GM23338 (cell line): ENCODE results near the gene TOMM7. TPM values are rescaled to one million over a fixed set of nuclear protein-coding genes. Genes with fewer than 3 reads are reported as not detected.

Experiments used
- ATAC-seq: fragments of 200-7000 bp; cut with Tn5 transposase; 3 replicates; pipeline ENCODE4 v1.9.1; 2020
- DNase-seq: peaks from one replicate; pipeline ENCODE4 v3.0.0-alpha.2; 2015; ENCODE audit warnings: low spot score
- H2AFZ ChIP-seq: fragments of 200-600 bp; sonication (generic); 2 replicates; pipeline ENCODE4 v1.8.0; 2016; ENCODE audit warnings: antibody characterized with exemption, mild to moderate bottlenecking, moderate library complexity
- H3F3A ChIP-seq: fragments of 200-600 bp; sonication (generic); replicated peaks from 2 replicates; pipeline ENCODE4 v1.8.0; 2017; ENCODE audit warnings: antibody characterized with exemption, mixed run types, low read depth
- H3K27ac ChIP-seq: fragments of 200-600 bp; sonication (generic); 2 replicates; pipeline ENCODE4 v1.6.1; 2016; ENCODE audit warnings: low read depth
- H3K27me3 ChIP-seq: fragments of 200-600 bp; sonication (generic); 2 replicates; pipeline ENCODE4 v1.8.0; 2016; ENCODE audit warnings: mild to moderate bottlenecking, mixed run types, moderate library complexity; ENCODE audit not compliant: insufficient read depth
- H3K36me3 ChIP-seq: fragments of 200-600 bp; sonication (generic); 2 replicates; pipeline ENCODE4 v1.8.0; 2016; ENCODE audit warnings: mild to moderate bottlenecking; ENCODE audit not compliant: insufficient read depth
- H3K4me1 ChIP-seq: fragments of 200-600 bp; sonication (generic); 2 replicates; pipeline ENCODE4 v1.8.0; 2016; ENCODE audit warnings: mild to moderate bottlenecking, moderate library complexity; ENCODE audit not compliant: insufficient read depth
- H3K4me2 ChIP-seq: fragments of 200-600 bp; sonication (generic); 2 replicates; pipeline ENCODE4 v1.7.1; 2017; ENCODE audit warnings: mixed run types
- H3K4me3 ChIP-seq: fragments of 200-600 bp; sonication (generic); 2 replicates; pipeline ENCODE4 v1.6.1; 2016; ENCODE audit warnings: mixed run types
- H3K79me2 ChIP-seq: fragments of 200-600 bp; sonication (generic); replicated peaks from 2 replicates; pipeline ENCODE4 v1.8.0; 2017; ENCODE audit warnings: mild to moderate bottlenecking; ENCODE audit not compliant: insufficient read depth
- H3K9me2 ChIP-seq: fragments of 200-600 bp; sonication (generic); 2 replicates; pipeline ENCODE4 v1.8.0; 2017; ENCODE audit not compliant: insufficient read depth
- H4K20me1 ChIP-seq: fragments of 200-600 bp; sonication (generic); replicated peaks from 2 replicates; pipeline ENCODE4 v1.8.0; 2017; ENCODE audit warnings: mild to moderate bottlenecking; ENCODE audit not compliant: insufficient read depth
- H3K27ac Mint-ChIP-seq: 2 replicates; pipeline ENCODE4 v1.8.0; 2020; ENCODE audit warnings: inconsistent platforms, mild to moderate bottlenecking, moderate library complexity, mixed read lengths
- H3K27me3 Mint-ChIP-seq: 3 replicates; pipeline ENCODE4 v1.8.0; 2022; ENCODE audit warnings: low read depth, mild to moderate bottlenecking, moderate library complexity, mixed read lengths, inconsistent platforms; ENCODE audit not compliant: insufficient read depth, poor library complexity
- H3K36me3 Mint-ChIP-seq: 3 replicates; pipeline ENCODE4 v1.8.0; 2021; ENCODE audit warnings: low read depth, mild to moderate bottlenecking, inconsistent platforms, moderate library complexity, mixed read lengths
- H3K4me1 Mint-ChIP-seq: 3 replicates; pipeline ENCODE4 v1.8.0; 2020; ENCODE audit warnings: mild to moderate bottlenecking, inconsistent platforms, mixed read lengths
- H3K4me3 Mint-ChIP-seq: 3 replicates; pipeline ENCODE4 v1.8.0; 2021; ENCODE audit warnings: moderate library complexity, mild to moderate bottlenecking, inconsistent platforms, mixed read lengths
- H3K9me3 Mint-ChIP-seq: 3 replicates; pipeline ENCODE4 v1.8.0; 2020; ENCODE audit warnings: moderate library complexity, mild to moderate bottlenecking, inconsistent platforms, mixed read lengths
- POLR2AphosphoS5 ChIP-seq: IDR thresholded peaks from 2 replicates; pipeline ENCODE4 v1.6.1; 2016; ENCODE audit warnings: antibody characterized with exemption, low read depth
- STAT1 ChIP-seq: IDR thresholded peaks from one replicate; pipeline ENCODE4 v1.6.1; 2016; ENCODE audit warnings: antibody characterized with exemption; ENCODE audit not compliant: unreplicated experiment
- polyA plus RNA-seq: library from polyadenylated mRNA; unstranded; fragments of >200 nt; fragmentation: Nextera tagmentation; extraction: Ambion mirVana; gene quantifications from 2 replicates; pipeline ENCODE4 v1.2.1, GENCODE V29; 2016
- total RNA-seq: library from RNA; depleted of rRNA; stranded (reverse); fragments of >200 nt; shearing (Covaris generic); gene quantifications from 2 replicates; pipeline ENCODE4 v1.2.3, GENCODE V29; 2014
- TF ChIP-seq, protein P1 (sequence below): fragments of 250-450 bp; sonication (Bioruptor Pico); IDR thresholded peaks from 2 replicates; pipeline ENCODE4 v1.5.0; 2020; ENCODE audit warnings: mild to moderate bottlenecking, moderate library complexity
- TF ChIP-seq, protein P2 (sequence below), 2 experiments: fragments of 200-600 bp in 1 of 2; sonication (generic) in 1 of 2; conservative IDR thresholded peaks; 2 replicates each; pipeline versions ENCODE4 v1.5.1 to v1.6.1; 2016 to 2017; ENCODE audit warnings: antibody characterized with exemption in 2 of 2, low read depth in 2 of 2, mild to moderate bottlenecking in 2 of 2, moderate library complexity in 1 of 2
- TF ChIP-seq, protein P3 (sequence below): IDR thresholded peaks from one replicate; pipeline ENCODE4 v1.6.1; 2018; ENCODE audit warnings: antibody characterized with exemption; ENCODE audit not compliant: unreplicated experiment

Gene TOMM7
- total and polyA plus RNA-seq, 2 experiments from 2014 or later: 164 to 920 TPM

DNA sequence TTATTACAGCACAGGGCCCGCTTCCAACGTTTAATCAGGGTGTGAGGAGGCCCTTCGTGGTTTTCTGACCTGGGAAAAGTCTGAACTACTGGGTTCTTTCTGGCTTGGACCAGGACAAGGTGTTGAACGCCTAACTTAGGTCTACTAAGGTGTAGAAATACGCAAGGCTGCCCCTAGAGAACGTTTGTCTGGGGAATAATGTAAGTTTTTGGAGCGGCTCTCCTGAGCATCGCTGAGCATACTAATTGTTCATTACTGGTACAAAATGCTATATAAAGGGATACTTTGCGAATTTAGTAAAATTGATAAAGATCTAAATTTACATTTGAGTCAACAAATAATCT is 32.4 kb upstream of the TOMM7 start:
- no peak for DNase-seq
- Histone ChIP-seq H3F3A (peaks cover 15% of the 10 kb centered on the region), H3K27ac (peak overlapping the region; percentile 90), H3K27me3 (no peaks in the 10 kb centered on the region), H3K79me2 (peaks cover 15% of the 10 kb centered on the region), H3K9me2 (no peaks in the 10 kb centered on the region), H3K4me2 (peak overlapping the region; percentile 81), H3K4me1 (peaks cover 44% of the 10 kb centered on the region), H4K20me1 (no peaks in the 10 kb centered on the region), H3K36me3 (peaks cover 26% of the 10 kb centered on the region; the same call in 1 of the 2 replicates), H3K4me3 (peak overlapping the region; percentile 89), H2AFZ (no peak overlapping the region)
- H3K4me3 Mint-ChIP-seq: peak overlapping the region; percentile 85
- peaks cover 43% of the 10 kb centered on the region for H3K36me3 Mint-ChIP-seq
- ATAC-seq: no peak; the same call in 2 of the 3 replicates
- peaks cover 6% of the 10 kb centered on the region for H3K27me3 Mint-ChIP-seq
- peaks cover 47% of the 10 kb centered on the region for H3K4me1 Mint-ChIP-seq
- H3K27ac Mint-ChIP-seq: peak overlapping the region; percentile 98
- TF ChIP-seq, protein P1, sequence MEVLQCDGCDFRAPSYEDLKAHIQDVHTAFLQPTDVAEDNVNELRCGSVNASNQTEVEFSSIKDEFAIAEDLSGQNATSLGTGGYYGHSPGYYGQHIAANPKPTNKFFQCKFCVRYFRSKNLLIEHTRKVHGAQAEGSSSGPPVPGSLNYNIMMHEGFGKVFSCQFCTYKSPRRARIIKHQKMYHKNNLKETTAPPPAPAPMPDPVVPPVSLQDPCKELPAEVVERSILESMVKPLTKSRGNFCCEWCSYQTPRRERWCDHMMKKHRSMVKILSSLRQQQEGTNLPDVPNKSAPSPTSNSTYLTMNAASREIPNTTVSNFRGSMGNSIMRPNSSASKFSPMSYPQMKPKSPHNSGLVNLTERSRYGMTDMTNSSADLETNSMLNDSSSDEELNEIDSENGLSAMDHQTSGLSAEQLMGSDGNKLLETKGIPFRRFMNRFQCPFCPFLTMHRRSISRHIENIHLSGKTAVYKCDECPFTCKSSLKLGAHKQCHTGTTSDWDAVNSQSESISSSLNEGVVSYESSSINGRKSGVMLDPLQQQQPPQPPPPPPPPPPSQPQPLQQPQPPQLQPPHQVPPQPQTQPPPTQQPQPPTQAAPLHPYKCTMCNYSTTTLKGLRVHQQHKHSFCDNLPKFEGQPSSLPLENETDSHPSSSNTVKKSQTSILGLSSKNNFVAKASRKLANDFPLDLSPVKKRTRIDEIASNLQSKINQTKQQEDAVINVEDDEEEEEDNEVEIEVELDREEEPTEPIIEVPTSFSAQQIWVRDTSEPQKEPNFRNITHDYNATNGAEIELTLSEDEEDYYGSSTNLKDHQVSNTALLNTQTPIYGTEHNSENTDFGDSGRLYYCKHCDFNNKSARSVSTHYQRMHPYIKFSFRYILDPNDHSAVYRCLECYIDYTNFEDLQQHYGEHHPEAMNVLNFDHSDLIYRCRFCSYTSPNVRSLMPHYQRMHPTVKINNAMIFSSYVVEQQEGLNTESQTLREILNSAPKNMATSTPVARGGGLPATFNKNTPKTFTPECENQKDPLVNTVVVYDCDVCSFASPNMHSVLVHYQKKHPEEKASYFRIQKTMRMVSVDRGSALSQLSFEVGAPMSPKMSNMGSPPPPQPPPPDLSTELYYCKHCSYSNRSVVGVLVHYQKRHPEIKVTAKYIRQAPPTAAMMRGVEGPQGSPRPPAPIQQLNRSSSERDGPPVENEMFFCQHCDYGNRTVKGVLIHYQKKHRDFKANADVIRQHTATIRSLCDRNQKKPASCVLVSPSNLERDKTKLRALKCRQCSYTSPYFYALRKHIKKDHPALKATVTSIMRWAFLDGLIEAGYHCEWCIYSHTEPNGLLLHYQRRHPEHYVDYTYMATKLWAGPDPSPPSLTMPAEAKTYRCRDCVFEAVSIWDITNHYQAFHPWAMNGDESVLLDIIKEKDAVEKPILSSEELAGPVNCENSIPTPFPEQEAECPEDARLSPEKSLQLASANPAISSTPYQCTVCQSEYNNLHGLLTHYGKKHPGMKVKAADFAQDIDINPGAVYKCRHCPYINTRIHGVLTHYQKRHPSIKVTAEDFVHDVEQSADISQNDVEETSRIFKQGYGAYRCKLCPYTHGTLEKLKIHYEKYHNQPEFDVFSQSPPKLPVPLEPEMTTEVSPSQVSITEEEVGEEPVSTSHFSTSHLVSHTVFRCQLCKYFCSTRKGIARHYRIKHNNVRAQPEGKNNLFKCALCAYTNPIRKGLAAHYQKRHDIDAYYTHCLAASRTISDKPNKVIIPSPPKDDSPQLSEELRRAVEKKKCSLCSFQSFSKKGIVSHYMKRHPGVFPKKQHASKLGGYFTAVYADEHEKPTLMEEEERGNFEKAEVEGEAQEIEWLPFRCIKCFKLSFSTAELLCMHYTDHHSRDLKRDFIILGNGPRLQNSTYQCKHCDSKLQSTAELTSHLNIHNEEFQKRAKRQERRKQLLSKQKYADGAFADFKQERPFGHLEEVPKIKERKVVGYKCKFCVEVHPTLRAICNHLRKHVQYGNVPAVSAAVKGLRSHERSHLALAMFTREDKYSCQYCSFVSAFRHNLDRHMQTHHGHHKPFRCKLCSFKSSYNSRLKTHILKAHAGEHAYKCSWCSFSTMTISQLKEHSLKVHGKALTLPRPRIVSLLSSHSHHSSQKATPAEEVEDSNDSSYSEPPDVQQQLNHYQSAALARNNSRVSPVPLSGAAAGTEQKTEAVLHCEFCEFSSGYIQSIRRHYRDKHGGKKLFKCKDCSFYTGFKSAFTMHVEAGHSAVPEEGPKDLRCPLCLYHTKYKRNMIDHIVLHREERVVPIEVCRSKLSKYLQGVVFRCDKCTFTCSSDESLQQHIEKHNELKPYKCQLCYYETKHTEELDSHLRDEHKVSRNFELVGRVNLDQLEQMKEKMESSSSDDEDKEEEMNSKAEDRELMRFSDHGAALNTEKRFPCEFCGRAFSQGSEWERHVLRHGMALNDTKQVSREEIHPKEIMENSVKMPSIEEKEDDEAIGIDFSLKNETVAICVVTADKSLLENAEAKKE (CRISPR knock-in tag): no peak
- TF ChIP-seq POLR2AphosphoS5 (no peak; the same call in 1 of the 2 replicates), STAT1 (no peak)
- TF ChIP-seq, protein P2, sequence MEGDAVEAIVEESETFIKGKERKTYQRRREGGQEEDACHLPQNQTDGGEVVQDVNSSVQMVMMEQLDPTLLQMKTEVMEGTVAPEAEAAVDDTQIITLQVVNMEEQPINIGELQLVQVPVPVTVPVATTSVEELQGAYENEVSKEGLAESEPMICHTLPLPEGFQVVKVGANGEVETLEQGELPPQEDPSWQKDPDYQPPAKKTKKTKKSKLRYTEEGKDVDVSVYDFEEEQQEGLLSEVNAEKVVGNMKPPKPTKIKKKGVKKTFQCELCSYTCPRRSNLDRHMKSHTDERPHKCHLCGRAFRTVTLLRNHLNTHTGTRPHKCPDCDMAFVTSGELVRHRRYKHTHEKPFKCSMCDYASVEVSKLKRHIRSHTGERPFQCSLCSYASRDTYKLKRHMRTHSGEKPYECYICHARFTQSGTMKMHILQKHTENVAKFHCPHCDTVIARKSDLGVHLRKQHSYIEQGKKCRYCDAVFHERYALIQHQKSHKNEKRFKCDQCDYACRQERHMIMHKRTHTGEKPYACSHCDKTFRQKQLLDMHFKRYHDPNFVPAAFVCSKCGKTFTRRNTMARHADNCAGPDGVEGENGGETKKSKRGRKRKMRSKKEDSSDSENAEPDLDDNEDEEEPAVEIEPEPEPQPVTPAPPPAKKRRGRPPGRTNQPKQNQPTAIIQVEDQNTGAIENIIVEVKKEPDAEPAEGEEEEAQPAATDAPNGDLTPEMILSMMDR (conservative IDR thresholded peaks at IDR 0.05; ENCODE audit: low read depth in 2 of 2): no peak
- TF ChIP-seq, protein P3, sequence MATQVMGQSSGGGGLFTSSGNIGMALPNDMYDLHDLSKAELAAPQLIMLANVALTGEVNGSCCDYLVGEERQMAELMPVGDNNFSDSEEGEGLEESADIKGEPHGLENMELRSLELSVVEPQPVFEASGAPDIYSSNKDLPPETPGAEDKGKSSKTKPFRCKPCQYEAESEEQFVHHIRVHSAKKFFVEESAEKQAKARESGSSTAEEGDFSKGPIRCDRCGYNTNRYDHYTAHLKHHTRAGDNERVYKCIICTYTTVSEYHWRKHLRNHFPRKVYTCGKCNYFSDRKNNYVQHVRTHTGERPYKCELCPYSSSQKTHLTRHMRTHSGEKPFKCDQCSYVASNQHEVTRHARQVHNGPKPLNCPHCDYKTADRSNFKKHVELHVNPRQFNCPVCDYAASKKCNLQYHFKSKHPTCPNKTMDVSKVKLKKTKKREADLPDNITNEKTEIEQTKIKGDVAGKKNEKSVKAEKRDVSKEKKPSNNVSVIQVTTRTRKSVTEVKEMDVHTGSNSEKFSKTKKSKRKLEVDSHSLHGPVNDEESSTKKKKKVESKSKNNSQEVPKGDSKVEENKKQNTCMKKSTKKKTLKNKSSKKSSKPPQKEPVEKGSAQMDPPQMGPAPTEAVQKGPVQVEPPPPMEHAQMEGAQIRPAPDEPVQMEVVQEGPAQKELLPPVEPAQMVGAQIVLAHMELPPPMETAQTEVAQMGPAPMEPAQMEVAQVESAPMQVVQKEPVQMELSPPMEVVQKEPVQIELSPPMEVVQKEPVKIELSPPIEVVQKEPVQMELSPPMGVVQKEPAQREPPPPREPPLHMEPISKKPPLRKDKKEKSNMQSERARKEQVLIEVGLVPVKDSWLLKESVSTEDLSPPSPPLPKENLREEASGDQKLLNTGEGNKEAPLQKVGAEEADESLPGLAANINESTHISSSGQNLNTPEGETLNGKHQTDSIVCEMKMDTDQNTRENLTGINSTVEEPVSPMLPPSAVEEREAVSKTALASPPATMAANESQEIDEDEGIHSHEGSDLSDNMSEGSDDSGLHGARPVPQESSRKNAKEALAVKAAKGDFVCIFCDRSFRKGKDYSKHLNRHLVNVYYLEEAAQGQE: no peak
- no peaks in the 10 kb centered on the region for H3K9me3 Mint-ChIP-seq
